HG03060 (cell line): Measurements from ENCODE around the gene EFS.
"Not testable (repeated sequence)": the region's sequence is repeated elsewhere in the genome, so short reads cannot be mapped to it uniquely, and the experiment has no call there.

Source experiments
- ATAC-seq: cut with Tn5 transposase; IDR thresholded peaks from one replicate; pipeline ENCODE4 v1.9.1; 2021; ENCODE audit warnings: low read depth, moderate number of reproducible peaks; ENCODE audit not compliant: unreplicated experiment

The EFS gene

DNA sequence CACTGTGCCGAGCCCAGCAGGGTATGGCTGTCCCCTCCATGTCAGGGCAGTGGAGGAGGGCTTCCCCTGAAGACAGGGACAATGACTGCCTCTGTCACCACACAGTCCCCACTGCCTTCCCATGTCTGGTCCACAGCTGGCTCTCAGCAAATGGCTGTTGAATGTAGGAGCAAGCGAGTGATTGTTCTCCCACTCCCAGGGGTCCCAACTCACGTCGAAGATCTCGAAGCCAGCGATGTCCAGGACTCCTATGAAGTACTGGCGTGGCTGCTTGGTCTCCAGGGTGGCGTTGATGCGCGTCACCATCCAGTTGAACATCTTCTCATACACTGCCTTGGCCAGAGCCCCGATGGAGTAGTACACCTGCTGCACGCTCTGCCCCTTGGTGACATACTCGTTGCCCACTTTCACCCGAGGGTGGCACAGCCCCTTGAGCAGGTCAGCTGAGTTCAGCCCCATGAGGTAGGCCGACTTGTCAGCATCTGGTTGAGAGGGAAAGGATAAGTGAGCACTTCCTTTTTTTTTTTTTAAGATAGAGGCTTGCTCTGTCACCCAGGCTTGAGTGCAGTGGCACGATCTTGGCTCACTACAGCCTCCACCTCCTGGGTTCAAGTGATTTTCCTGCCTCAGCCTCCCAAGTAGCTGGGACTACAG lies 35.7 kb upstream of the EFS start:
- ATAC-seq = not testable (repeated sequence)

DNA sequence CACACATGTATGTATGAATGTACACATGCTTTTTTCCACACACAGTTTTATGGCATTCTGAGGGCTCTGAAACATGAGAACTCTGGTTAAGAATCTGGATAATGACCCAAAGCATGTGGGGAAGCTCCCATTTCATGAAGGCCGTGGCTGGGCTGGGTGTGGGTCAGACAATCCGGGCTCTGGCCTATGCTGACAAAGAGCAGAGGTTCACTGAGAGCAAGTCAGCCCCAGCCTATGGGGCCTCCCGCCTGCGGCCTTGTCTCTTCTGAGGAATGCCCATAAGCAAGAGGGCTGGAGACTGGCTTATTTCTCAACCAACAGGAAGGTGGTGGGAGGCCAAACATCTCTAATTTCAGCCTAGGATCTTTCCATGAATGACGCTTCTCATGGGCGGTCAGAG lies 34.6 kb upstream of the EFS start:
- no peak for ATAC-seq

DNA sequence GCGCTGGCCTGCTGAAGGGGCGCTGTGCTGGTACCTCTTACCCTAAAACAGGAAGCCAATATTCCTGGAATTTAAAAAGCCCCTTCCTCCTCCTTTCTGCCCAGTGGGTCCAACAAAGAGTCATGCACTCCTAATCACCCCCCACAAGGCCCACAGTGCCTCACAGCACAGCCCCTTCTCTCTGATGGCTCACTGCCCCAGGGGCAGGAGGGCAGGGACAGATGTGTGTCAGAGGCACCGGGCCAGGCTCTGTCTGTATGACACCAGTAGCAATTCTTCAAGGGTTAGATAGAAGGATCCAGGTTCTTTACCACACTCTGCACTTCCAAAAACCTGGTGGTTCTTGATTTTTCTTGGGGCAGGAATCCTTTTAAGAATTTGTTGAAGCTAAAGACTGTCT lies 34.2 kb upstream of the EFS start:
- no peak for ATAC-seq

DNA sequence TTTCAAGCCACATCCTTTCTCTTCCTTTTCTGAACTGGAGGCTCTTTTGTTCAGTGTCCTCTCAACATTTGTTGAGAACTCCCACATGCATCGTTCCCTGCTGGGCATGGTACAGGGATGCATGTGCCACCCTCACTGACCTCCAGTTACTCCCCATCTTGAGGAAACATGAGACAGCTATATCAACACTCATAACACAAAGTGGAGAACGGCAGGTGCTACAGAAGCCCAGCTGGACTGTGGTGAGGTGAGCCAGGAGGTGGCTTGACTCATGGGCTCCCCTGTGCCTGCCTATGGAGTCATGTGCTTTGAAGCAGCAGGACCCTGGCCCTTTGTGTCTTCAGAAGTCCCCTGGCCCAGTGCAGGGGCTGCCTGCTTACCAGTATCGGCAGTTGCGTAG lies 33.4 kb upstream of the EFS start:
- no peak for ATAC-seq

DNA sequence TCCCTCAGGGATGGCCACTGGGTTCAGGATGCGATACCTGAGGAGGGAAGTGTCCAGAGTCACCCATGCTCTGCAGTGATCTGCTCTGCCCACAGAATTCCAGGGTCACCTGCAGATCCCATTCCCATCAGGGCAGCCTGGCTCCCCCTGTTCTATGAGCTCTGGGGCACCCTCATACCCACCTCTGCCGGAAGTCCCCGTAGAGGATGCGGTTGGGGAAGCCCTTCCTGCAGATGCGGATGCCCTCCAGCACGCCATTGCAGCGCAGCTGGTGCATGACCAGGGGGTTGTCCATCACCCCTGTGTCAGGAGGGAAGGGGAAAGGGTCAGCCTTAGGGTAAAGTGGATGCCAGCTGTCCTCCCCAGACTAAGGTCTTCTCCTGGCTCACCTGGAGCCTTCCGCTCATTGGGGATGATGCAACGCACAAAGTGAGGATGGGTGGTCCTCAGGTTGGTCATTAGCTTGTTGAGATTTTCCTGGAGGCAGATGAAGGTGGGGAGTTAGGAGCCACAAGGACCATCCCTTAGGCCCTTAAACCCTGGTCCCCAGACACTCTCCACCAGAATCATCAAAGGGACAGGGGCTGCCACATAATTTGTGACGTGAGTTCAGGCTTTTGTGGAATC lies 31.9 kb upstream of the EFS start:
- ATAC-seq = no peak

DNA sequence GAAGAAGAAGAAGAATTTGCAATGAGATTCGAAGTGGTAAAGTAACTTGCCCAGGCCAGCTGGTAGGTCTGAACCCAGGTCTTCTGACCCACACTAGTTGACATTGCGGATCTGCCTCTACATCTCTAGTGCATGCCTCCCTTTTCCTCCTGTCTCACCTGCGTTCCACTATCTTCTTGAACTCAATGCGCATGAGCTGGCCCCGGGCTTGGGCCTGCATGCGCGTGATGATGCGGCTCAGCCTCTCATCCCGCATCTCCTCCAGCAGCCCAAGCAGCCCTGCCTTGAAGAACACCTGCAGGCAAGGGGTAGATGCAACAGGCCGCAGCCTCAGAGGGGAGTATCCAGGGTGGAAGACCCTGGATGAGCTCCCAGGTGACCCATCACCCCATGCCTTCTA lies 31.2 kb upstream of the EFS start:
- ATAC-seq = no peak

DNA sequence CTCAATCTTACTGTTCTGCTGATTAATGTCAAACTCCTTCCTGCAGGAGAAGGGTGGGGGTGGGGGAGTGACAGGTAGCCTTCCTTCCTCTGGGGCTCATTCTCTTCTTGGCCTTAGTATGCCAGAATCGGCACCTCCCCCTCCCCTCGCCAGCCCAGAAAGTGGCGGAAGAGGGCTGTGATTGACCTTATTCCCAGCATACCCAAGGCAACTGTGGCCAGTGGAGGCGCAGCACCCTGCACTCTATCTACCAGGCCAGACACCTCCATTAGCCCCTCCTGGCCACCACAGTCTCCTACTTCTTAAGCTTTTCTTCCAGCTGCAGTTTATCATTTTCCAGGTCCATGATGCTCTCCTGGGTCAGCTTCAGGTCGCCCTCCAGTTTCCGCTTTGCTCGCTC lies 27.6 kb upstream of the EFS start:
- no peak for ATAC-seq

DNA sequence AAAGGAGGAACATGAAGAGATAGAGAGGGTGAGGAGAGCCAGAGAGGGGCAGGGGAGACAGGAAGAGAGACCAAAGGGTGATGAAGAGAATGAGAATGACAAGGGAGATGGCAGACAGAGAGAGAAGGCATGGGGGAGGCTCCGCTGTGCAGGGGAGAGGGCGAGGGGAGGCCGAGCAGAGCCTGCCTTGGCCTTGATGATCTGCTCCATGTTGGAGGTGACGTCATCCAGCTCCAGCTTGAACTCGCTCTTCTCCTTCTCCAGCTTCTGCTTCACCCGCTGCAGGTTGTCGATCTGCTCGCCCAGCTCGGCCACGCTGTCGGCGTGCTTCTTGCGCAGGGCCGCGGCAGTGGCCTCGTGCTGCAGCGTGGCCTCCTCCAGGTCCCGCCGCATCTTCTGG lies 24.9 kb upstream of the EFS start:
- ATAC-seq = not testable (repeated sequence)

DNA sequence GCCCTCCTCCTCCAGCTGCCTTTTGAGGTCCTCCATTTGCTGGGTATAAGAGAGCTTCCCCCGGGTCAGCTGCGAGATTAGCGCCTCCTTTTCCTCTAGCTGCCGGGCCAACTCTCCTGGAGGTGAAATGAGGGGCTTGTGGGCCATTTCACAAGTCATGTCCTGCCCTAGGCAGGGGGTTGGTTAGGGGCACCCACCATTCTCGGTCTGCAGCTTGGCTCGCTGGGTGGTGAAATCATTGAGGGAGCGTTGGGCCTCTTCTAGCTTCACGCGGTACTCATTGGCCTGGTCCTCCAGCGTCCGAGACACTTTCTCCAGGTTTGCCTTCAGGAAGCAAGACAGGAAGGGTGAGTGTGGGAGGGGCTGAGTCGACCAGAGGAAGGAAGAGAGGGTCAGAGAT lies 24.4 kb upstream of the EFS start:
- no peak for ATAC-seq

DNA sequence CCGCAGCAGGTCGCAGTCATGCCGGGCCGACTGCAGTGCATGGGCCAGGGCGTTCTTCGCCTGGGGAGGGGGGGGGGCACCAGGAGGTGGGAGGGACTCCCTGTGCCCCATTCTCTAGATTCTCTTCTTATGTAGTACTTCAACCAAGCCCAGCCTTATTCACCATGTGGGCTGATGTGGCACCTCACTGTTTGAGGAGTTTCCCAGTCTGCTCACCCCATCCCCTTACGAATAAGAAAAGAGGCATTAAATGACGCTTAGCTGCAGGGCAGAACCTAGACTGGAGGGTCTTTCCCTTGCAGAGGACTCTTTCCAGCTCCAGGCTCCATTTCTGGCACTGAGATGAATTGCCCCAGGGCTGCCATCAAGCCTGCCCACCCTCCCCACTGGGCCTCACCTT lies 24.0 kb upstream of the EFS start:
- ATAC-seq = no peak

DNA sequence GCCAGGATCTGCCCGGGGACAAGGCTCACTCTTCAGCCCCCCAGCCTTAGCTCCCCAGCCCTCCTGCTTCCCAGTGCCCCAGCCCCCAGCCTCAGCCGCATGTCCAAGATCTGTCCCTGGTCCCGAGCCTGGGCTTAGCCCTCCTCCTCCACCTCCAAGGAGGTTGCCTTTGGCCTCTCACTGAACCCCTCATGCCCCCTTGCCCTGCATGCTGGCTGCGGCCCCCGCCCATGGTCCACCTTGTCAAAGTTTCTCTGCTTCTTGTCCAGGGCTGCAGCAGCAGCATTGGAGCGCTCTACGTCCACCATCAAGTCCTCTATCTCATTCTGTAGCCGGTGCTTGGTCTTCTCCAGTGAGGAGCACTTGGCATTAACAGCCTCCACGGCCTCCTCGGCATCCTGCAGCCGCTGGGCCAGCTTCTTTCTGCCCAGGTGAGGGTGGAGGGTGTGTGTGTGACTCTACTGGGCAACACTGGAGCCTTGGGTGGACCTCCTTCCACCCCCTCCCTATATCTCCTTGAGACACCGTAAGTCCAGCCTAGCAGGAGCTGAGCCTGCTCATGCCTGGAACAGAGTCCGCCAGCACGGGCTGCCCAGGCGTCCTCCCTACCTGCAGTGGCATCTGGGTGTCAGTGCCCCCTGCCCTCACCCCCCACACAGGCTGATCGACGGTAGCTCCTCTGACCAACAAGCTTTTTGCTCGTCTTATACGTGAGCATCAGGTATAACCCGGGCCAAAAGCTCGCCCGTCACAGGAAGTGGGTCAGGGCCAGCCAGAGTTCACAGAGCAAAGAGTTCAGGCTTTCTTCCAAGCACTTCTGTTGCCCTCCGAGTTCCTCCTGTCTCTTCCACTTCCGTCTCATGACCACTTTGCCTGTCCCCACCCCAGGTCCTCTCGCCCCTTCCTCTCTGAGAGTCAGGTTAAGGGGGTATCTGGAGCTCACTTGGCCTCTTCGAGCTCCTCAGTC lies 23.2 kb upstream of the EFS start:
- ATAC-seq = no peak

DNA sequence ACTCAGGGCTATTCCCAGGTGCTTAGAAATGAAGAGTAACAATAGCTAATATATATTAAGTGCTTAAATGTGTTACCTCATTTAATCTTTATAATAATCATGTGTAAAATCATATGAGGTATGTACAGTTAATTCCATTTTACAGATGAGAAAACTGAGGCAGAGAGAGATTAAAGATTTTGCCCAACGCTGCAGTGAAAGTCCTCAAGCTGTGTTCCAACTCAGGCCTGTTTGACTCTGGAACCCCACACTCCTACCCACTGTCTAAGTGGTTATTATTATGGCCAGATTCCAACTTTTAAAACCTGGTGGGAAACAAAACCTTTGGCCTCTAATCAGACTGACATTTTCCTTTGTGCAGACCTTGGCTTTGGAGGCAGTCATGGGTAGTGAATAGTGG lies 22.0 kb upstream of the EFS start:
- no peak for ATAC-seq

DNA sequence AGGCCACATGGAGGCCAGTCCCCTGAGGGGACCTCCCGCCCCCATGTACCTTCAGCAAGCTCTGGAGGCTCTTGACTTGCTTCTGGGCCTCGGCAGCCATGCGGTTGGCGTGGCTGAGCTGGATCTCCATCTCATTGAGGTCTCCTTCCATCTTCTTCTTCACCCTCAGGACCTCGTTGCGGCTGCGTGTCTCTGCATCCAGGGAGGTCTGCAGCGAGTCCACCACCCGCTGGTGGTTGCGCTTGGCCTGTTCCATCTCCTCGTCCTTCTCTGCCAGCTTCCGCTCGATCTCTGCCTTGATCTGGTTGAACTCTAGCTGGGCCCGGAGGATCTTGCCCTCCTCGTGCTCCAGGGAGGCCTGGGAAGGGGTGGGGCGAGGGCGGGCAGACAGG lies 21.3 kb upstream of the EFS start:
- ATAC-seq = not testable (repeated sequence)

DNA sequence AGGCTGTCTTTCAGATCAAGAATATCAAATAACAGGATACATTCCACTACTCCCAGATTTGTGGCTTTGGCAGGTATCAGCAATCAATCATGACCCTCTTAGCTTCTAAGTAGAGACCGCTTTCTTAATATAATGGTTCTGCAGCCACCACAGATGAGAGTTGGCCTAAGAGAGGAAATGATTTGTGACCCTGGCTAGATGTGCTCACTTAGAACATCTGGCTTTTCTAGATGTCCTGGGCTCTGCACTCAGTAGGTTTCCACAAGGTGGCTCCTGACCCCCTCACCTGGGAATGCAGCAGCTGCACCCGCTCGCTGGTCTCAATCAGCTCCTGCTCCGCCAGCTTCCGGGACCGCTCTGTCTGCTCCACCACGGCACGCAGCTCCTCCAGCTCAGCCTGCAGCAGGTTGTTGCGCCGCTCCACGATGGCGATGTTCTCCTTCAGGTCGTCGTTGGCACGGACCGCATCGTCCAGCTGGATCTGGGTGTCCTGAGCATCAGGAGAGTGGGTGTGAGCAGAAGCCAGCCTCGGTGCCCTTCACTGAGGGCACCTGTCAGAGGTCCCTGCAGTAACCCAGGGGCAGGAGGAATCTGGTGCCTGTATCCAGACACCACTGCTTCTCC lies 20.8 kb upstream of the EFS start:
- no peak for ATAC-seq

DNA sequence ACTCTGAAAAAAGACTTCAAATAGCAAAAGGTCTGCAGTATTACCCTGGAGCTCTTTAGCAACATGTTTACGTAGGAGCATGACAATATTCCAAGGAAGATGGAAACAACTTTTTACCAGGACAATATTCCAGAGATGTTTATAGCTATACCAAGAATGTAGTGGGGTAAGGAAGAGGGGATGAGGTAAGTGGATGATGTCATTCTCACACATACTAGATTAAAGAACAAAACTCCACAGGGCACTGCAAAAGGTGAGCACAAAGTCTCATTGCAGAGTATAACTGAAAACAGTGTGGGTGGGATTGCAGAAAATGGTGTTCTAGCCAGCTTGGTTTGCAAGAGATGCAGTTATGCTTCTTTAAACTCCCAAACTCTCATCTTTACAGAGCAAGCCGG lies 20.3 kb upstream of the EFS start:
- no peak for ATAC-seq

DNA sequence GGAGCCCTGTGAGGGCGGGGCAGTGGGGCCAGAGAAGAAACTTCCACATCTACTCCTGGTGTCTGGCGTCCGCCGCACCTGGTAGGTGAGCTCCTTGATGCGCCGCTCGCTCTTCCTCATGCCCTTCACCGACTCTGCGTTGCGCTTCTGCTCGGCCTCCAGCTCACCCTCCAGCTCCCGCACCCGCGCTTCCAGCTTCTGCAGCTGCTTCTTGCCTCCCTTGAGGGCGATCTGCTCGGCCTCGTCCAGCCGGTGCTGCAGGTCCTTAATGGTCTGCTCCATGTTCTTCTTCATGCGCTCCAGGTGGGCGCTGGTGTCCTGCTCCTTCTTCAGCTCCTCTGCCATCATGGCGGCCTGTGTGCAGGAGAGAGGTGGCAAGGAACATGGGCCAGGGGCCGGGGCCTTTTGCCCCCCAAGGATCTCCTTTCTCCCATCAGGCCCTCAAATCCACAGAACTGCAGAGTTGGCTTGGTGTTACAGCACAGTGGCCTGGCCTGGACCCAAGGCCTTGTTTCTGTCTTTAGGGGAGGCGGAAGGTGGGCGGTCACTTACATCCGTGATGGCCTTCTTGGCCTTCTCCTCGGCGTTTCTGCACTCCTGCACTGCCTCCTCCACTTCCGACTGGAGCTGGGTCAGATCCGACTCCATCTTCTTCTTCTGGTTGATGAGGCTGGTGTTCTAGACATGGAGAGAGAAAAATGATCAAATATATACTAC lies 19.6 kb upstream of the EFS start:
- no peak for ATAC-seq

DNA sequence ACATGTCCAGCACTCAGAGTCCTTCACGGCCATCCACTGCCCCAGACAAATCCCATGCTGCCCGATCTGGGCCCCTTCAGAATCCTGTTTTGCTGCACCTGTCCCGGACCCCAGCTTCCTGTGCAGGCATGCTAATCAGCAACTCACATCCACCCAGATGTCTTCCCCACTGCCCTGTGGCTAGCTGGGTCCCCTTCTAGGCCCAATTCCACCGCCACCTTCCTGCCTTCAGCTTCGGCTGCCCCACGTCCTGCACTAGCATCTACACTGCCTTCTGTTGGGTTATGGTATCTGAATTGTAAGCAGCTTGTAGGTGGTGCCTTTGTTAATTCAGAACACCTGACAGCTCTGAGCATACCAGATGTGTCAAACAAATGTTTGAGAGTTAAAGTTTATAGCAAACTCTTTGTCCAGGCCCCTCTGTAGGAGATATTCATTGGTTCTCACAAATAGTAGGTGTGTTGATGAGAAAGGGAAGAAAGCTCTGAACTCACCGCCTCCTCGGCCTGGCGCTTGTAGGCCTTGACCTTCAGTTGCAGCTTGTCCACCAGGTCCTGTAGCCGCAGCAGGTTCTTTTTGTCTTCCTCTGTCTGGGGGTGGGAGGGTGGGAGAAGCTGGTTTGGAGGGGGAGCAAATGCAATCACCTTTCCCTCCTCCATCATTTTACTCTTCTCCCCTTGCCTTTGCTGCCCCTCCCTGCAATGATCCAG lies 17.9 kb upstream of the EFS start:
- ATAC-seq = no peak

DNA sequence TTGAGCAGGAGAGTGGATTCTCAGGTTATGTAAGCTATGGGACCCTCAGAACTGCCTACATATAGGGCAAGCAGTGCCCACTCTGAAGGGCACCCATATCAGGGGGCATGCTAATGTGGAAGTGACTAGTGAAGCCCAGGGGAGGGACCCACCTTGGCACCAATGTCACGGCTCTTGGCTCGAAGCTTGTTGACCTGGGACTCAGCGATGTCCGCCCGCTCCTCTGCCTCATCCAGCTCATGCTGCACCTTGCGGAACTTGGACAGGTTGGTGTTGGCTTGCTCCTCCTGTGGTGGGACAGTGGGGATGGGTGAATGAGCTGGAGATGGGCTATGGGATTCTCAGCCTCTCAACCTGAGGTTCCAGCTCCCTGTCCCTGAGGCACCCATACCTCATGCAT lies 17.3 kb upstream of the EFS start:
- ATAC-seq = no peak

DNA sequence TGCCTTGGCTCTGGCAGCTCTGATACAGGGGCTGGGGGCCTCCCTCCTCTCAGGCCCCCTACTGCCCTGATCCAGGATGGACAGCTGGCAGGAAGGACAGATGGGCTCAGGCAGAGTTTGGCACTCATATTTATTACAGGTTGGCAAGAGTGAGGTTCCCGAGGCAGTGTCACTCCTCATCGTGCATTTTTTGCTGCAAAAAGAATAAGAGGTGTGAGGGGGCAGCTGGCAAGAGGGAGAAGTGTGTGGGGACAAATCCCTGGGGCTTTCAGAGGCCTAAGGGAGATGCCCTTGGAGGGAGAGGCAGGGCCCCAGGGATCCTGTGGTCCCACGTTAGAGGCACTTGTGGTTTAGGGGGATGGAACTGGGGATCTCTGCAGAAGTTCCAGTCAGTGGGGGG lies 16.9 kb upstream of the EFS start:
- ATAC-seq = no peak

DNA sequence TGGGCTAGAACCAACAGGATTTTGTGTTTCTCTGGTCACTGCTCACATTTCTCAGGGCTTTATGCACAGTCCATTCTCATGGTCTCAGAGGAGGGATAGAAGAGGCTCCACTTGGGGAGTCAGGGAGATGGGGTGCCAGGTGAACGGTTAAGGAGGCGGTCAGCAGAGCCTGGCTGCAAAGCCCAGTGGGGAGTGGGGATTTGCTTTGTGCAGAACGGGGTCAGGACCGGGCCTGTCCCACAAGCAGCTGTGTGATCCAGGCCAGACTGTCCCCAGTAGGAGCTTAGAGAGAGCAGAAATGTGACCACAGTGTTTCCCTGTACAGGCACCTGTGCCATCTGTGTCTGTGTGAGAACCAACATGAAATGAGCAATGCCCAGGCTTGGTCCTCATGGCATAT lies 16.0 kb upstream of the EFS start:
- no peak for ATAC-seq
